Neuronal stem cell (in vitro differentiated cells): ENCODE results near the gene MTHFSD.

Source experiments
- DNase-seq: peaks from one replicate; pipeline ENCODE4 v3.0.0-alpha.2; 2013; ENCODE audit warnings: low spot score
- H2AFZ ChIP-seq: one replicate; pipeline ENCODE4 v1.6.1; 2013; ENCODE audit warnings: mild to moderate bottlenecking, low read length, inconsistent platforms
- H2AK5ac ChIP-seq: 2 replicates; pipeline ENCODE4 v1.6.1; 2013; ENCODE audit warnings: low read depth, mild to moderate bottlenecking, inconsistent platforms, low read length, moderate library complexity, mixed read lengths
- H2BK120ac ChIP-seq: 2 replicates; pipeline ENCODE4 v1.6.1; 2013; ENCODE audit warnings: low read depth, mild to moderate bottlenecking, inconsistent platforms, low read length, moderate library complexity, mixed read lengths
- H2BK12ac ChIP-seq: one replicate; pipeline ENCODE4 v1.6.1; 2013; ENCODE audit warnings: low read length, inconsistent platforms
- H2BK15ac ChIP-seq: 2 replicates; pipeline ENCODE4 v1.6.1; 2013; ENCODE audit warnings: mild to moderate bottlenecking, low read length, inconsistent platforms, mixed read lengths
- H2BK5ac ChIP-seq: one replicate; pipeline ENCODE4 v1.6.1; 2013; ENCODE audit warnings: inconsistent platforms, mild to moderate bottlenecking, low read length, moderate library complexity
- H3K14ac ChIP-seq: one replicate; pipeline ENCODE4 v1.6.1; 2013; ENCODE audit warnings: low read length, inconsistent platforms
- H3K18ac ChIP-seq: 2 replicates; pipeline ENCODE4 v1.6.1; 2013; ENCODE audit warnings: low read length, inconsistent platforms
- H3K23ac ChIP-seq: 2 replicates; pipeline ENCODE4 v1.6.1; 2013; ENCODE audit warnings: low read depth, mild to moderate bottlenecking, mixed read lengths, low read length, inconsistent platforms; ENCODE audit not compliant: poor library complexity
- H3K27ac ChIP-seq: replicated peaks from 3 replicates; pipeline ENCODE4 v1.5.1; 2013; ENCODE audit warnings: low read length, inconsistent platforms
- H3K27me3 ChIP-seq, 3 experiments: 2 replicates each; pipeline ENCODE4 v1.6.1; 2013; ENCODE audit warnings: low read length in 3 of 3, mild to moderate bottlenecking in 2 of 3, inconsistent platforms in 1 of 3, low read depth in 1 of 3, mixed read lengths in 1 of 3, moderate library complexity in 1 of 3; ENCODE audit not compliant: control insufficient read depth in 3 of 3, insufficient read depth in 3 of 3
- H3K36me3 ChIP-seq, 2 donors: replicated peaks in 1 of 2; 2 replicates each; pipeline ENCODE4 v1.6.1; 2013; ENCODE audit warnings: low read length in 2 of 2; ENCODE audit not compliant: control insufficient read depth in 2 of 2, insufficient read depth in 2 of 2
- H3K4ac ChIP-seq: 2 replicates; pipeline ENCODE4 v1.6.1; 2013; ENCODE audit warnings: inconsistent platforms, mild to moderate bottlenecking, low read length, moderate library complexity
- H3K4me1 ChIP-seq, 2 donors: 1 replicate in 1 of 2; 2 replicates in 1 of 2; pipeline ENCODE4 v1.6.1; 2013; ENCODE audit warnings: low read length in 2 of 2, low read depth in 1 of 2; ENCODE audit not compliant: control insufficient read depth in 2 of 2, insufficient read depth in 1 of 2
- H3K4me2 ChIP-seq: one replicate; pipeline ENCODE4 v1.6.1; 2013; ENCODE audit warnings: mild to moderate bottlenecking, low read length, inconsistent platforms; ENCODE audit not compliant: insufficient read depth, poor library complexity, severe bottlenecking
- H3K4me3 ChIP-seq, 2 donors: 2 replicates each; pipeline ENCODE4 v1.5.1; 2013; ENCODE audit warnings: low read length in 2 of 2, mild to moderate bottlenecking in 2 of 2, inconsistent platforms in 1 of 2, moderate library complexity in 1 of 2
- H3K79me1 ChIP-seq: one replicate; pipeline ENCODE4 v1.6.1; 2013; ENCODE audit warnings: low read depth, mild to moderate bottlenecking, inconsistent platforms, low read length, moderate library complexity
- H3K9ac ChIP-seq: one replicate; pipeline ENCODE4 v1.6.1; 2013; ENCODE audit warnings: mild to moderate bottlenecking, low read depth, low read length, inconsistent platforms; ENCODE audit not compliant: poor library complexity
- H3K9me3 ChIP-seq, 2 donors: replicated peaks in 1 of 2; 2 replicates each; pipeline versions ENCODE3 to v1.6.1; 2013; ENCODE audit warnings: low read length in 2 of 2, mild to moderate bottlenecking in 2 of 2, inconsistent platforms in 1 of 2, low read depth in 1 of 2, mixed read lengths in 1 of 2, moderate library complexity in 1 of 2; ENCODE audit not compliant: control insufficient read depth in 2 of 2, insufficient read depth in 1 of 2
- H4K8ac ChIP-seq: one replicate; pipeline ENCODE4 v1.6.1; 2013; ENCODE audit warnings: low read depth, mild to moderate bottlenecking, inconsistent platforms, low read length, moderate library complexity
- H4K91ac ChIP-seq: one replicate; pipeline ENCODE4 v1.6.1; 2013; ENCODE audit warnings: low read length, low read depth, mild to moderate bottlenecking, inconsistent platforms; ENCODE audit not compliant: poor library complexity
- WGBS, 2 donors: extraction: QIAGEN DNeasy Blood & Tissue Kit; methylation state at CpG; one replicate each; pipeline ENCODE4 v1.1.7; 2013; ENCODE audit warnings: missing lambda C conversion rate in 2 of 2, mixed read lengths in 1 of 2; ENCODE audit not compliant: insufficient read length in 2 of 2, insufficient replicate concordance in 1 of 2; ENCODE audit errors: extremely low coverage in 2 of 2; 5-methylcytosine and 5-hydroxymethylcytosine counted together

The MTHFSD gene

GRCh38 chr16:86500708-86501510 lies 54.1 kb downstream of the MTHFSD start:
- Histone ChIP-seq H3K27ac (no peak overlapping the region), H3K18ac (peak overlapping the region; percentile 27), H3K4me3 (peak overlapping the region in 1 of 2 donors; percentile 47), H2BK120ac (no peak overlapping the region), H3K9ac (no peak overlapping the region), H3K9me3 (peaks cover 0 to 13% of the 10 kb centered on the region in 2 donors), H3K27me3 (peaks cover 80 to 98% (median 96%) of the 10 kb centered on the region in 3 experiments), H3K79me1 (no peaks in the 10 kb centered on the region), H2AFZ (no peak overlapping the region), H4K91ac (no peak overlapping the region), H3K4me1 (no peaks in the 10 kb centered on the region), H2BK15ac (no peak overlapping the region), H2BK5ac (no peak overlapping the region), H3K36me3 (no peaks in the 10 kb centered on the region), H4K8ac (no peak overlapping the region), H3K23ac (no peak overlapping the region), H3K4me2 (no peak overlapping the region), H3K14ac (no peak overlapping the region), H2BK12ac (no peak overlapping the region), H3K4ac (no peak overlapping the region), H2AK5ac (no peak overlapping the region)
- DNase-seq, result no peak
- no CpG with 5 or more reads among the region's 13 CpGs for WGBS, 2 donors

- H2BK120ac ChIP-seq, result no peak overlapping the region
- no peaks in the 10 kb centered on the region for H3K79me1 ChIP-seq
- H2BK15ac ChIP-seq, result no peak overlapping the region
- no peak overlapping the region for H4K91ac ChIP-seq
- H3K9ac ChIP-seq, result no peak overlapping the region
- no peak overlapping the region for H2BK12ac ChIP-seq
- H4K8ac ChIP-seq, result no peak overlapping the region
- DNase-seq, result no peak
- no peak overlapping the region for H2AFZ ChIP-seq
- H2AK5ac ChIP-seq, result no peak overlapping the region
- peaks cover 81 to 98% (median 97%) of the 10 kb centered on the region in 3 experiments for H3K27me3 ChIP-seq
- H3K18ac ChIP-seq, result no peak overlapping the region
- no peak overlapping the region for H2BK5ac ChIP-seq
- H3K36me3 ChIP-seq, result no peaks in the 10 kb centered on the region
- no peak overlapping the region for H3K27ac ChIP-seq
- no peak overlapping the region for H3K4me2 ChIP-seq
- H3K4me3 ChIP-seq, result no peak overlapping the region
- no peaks in the 10 kb centered on the region for H3K4me1 ChIP-seq
- H3K14ac ChIP-seq, result no peak overlapping the region
- H3K9me3 ChIP-seq, result peaks cover 0 to 13% of the 10 kb centered on the region in 2 donors
- no CpG with 5 or more reads among the region's 16 CpGs for WGBS, 2 donors
- no peak overlapping the region for H3K4ac ChIP-seq
- no peak overlapping the region for H3K23ac ChIP-seq
Measured at GRCh38 chr16:86499889-86500707, 54.9 kb downstream of the MTHFSD start.

- Histone ChIP-seq H3K27me3 (peaks cover 82 to 98% (median 97%) of the 10 kb centered on the region in 3 experiments), H2AFZ (no peak overlapping the region), H2BK120ac (no peak overlapping the region), H3K36me3 (no peaks in the 10 kb centered on the region), H4K8ac (no peak overlapping the region), H4K91ac (no peak overlapping the region), H3K4me1 (no peaks in the 10 kb centered on the region), H3K9ac (no peak overlapping the region), H3K4me3 (no peak overlapping the region), H2BK12ac (no peak overlapping the region), H3K18ac (no peak overlapping the region), H2BK15ac (no peak overlapping the region), H3K79me1 (no peaks in the 10 kb centered on the region), H3K27ac (no peak overlapping the region), H3K9me3 (peaks cover 0 to 11% of the 10 kb centered on the region in 2 donors), H3K14ac (no peak overlapping the region), H2BK5ac (no peak overlapping the region), H3K23ac (no peak overlapping the region), H3K4me2 (no peak overlapping the region), H3K4ac (no peak overlapping the region), H2AK5ac (no peak overlapping the region)
- DNase-seq, result no peak
- no CpG with 5 or more reads among the region's 4 CpGs for WGBS, 2 donors
Measured at GRCh38 chr16:86499440-86499786, 55.6 kb downstream of the MTHFSD start.
